ENCODE results near the gene SRM.
"Not testable (repeated sequence)": the region's sequence is repeated elsewhere in the genome, so short reads cannot be mapped to it uniquely, and the experiment has no call there.

The SRM gene

DNA sequence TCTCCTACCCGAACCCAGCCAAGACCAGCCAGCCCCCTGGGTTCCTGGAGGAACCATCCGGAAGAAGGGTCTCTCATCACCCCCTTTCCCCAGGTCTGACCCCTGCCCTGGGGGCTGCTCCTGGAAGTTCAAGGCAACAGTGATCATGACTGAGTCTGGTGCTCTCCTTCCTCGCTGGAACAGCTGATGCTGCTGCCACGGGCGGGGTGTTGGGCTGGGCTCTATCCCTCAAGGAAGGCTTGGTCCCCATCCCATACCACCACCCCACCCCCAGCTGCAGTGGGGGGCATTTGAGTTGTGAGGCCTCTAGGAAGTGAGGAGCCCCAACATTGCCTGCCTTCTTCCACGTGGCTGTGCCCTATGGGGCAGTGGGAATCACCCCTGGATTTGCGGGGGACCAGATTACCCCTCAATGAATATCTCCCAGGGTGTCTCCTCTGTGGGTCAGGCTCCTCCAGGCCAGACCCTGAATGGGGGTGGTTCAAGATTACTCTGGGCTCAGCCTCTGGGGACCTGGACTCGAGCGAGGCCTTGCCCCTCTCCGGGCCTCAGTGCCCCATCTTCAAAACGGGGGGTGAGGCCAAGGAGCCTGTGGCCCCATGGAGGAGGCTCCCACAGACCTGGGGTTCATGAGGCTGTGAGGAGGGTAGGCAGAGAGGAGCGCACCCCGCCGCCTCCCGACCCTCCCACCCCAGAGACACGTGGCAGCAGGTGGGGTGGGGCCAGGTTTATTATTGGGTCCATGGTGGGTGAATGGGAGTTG, 15.6 kb downstream of the SRM start:
- peak; percentile 47 for DNase-seq

DNA sequence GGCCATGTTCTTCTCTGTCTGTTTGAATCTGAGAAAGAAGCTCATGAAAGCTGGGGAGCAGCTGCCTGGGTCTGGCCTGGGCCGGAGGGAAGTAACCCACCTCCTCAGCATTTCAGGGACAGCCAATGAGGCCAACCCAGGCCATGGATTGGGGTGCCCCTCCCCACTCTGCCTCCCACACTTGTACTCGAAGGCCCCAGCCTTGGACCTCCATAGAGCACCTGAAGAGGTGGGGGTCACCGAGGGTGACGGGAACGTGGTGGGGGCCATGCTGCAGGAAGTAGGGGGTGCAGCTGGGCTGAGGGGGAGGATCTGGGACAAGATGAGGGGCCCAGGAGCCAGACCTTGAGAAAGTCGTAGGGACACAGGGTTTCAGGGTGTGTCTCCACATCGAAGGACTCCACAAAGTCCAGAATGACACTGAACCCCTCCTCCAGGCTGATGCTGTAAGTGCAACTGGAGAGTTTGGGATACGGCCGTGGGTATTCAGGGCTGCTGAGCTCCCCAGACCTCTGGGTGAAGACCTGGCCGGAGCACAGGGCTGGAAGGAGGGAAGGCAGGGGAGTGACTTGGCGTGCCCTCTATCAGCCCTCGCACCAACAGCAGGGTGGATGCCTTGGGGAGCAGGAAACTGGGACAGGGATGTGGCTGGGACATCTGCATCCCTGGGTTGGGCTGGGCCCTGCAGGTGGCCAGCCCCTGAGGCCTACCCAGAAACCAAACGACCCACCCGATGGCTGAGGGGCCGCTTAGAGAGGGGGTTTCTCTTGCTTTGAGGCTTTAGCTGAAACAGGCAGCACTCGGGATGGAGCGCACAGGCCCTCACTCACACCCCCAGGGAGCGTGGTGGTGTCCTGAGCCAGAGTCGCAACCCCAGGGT, 16.6 kb downstream of the SRM start:
- peak; percentile 47 for DNase-seq

- no peak for DNase-seq
Observed at GRCh38 chr1:11042065-11042464, 17.8 kb downstream of the SRM start.

DNA sequence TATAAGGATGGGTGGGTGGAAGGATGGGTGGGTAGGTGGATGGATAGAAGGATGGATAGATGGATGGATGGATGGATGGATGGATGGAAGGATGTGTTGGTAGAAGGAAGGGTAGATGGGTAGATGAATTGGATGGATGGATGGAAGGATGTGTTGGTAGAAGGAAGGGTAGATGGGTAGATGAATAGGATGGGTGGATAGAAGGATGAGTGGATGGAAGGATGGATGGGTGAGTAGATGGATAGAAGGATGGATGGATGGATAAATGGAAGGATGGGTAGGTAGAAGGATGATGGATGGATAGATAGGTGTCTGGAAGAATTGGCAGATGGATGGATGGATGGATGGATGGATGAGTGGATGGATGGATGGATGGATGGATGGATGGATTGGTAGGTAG, 18.8 kb downstream of the SRM start:
- DNase-seq: no peak

GRCh38 chr1:11040105-11040429, 19.8 kb downstream of the SRM start:
- DNase-seq: not testable (repeated sequence)

GRCh38 chr1:11039351-11040104, 20.3 kb downstream of the SRM start:
- no peak for DNase-seq

GRCh38 chr1:11037740-11038182, 22.1 kb downstream of the SRM start:
- peak; percentile 95 for DNase-seq

DNA sequence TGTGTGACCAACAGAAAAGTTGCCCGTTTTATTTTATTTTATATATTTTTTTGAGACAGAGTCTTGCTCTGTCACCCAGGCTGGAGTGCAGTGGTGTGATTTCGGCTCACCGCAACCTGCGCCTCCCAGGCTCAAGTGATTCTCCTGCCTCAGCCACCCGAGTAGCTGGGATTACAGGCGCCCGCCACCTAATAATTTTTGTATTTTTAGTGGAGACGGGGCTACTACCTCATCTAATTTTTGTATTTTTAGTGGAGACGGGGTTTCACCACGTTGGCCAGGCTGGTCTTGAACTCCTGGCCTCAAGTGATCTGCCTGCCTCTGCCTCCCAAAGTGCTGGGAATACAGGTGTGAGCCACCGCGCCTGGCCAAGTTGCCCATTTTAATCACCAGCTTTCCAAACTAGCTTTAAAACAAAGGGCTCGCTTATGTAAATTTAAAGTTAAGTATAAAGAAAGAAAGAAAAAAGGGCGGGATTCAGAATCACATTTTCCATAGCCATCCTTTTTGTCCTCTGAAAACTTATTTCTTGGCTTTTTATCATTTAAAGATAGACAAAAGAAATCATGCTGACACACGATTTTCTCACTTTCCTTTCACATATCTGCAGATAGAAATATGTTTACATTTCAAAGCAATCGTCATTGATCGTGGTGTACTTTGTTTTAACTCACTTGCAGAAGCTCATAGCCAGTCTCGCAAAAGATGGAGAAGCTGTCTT, 22.6 kb downstream of the SRM start:
- peak; percentile 41 for DNase-seq

DNA sequence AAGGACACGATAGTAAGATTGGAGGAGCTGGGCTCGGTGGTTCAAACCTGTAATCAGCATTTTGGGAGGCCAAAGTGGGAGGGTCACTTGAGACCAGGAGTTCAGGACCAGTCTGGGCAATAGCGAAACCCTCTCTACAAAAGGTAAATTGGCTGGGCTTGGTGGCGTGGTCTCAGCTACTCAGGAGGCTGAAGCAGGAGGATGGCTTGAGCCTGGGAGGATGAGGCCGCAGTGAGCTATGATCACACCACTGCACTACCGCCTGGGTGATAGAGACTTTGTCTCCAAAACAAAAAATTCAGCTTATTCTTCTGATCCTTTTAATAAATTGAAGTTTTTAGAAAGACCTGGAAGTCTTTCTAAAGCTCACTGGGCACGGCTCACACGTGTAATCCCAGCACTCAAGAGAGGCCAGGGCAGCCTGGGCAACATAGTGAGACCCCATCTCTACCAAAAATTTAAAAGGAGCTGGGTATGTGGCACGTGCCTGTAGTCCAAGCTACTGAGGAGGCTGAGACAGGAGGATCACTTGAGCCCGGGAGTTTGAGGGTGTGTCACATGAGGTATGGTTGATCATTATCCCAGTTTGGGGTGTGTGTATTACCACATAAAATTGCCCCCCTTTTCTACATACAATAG, 28.1 kb downstream of the SRM start:
- DNase-seq: peak; percentile 50

DNA sequence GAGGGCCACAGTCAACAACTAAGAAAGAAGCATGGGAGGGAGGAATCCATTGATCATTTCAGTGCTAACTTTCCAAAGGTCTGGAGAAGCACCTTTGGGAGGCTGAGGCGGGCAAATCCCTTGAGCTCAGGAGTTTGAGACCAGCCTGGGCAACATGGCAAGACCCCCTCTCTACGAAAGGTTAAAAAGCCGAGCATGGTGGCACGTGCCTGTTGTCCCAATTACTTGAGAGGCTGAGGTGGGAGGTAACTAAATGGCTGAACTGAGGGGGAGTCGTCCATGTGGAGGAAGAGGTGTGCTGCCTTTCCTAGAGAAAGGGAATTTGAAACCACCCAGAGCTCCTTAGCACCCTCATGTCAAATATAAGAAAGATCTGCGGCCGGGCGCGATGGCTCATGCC, 29.0 kb downstream of the SRM start:
- DNase-seq: peak; percentile 27

DNA sequence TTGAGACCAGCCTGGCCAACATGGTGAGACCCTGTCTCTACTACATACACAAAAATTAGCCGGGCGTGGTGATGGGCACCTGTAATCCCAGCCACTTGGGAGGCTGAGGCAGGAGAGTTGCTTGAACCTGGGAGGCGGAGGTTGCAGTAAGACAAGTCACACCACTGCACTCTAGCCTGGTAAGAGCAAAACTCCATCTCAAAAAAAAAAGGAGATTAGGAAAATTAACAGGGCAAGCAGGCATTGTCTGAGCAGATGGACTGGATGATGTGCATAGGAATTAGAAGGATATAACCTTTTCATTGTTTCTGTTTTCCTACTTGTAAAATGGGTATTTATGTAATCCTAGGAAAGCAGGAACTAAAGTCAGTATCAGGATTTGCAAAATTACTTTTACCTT, 31.8 kb downstream of the SRM start:
- DNase-seq: no peak

DNA sequence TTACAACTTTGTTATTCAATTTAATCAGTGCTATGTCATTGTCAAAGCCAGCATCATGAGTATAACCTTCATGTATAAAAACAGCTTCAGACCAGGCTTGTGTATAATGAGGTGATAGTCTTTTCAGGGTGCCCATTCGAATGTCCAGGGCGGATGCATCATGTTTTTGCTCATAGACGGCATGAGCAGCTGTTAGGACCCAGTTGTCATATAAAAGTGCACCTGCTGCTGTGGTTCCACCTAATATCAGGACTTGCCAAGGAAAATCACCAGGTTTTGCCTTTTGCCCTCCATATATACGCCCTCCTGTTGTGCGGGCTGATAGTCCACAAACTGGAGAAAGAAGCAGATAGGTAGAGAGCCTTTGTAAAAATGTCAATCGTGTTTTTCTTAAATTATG, 32.5 kb downstream of the SRM start:
- DNase-seq: no peak

DNA sequence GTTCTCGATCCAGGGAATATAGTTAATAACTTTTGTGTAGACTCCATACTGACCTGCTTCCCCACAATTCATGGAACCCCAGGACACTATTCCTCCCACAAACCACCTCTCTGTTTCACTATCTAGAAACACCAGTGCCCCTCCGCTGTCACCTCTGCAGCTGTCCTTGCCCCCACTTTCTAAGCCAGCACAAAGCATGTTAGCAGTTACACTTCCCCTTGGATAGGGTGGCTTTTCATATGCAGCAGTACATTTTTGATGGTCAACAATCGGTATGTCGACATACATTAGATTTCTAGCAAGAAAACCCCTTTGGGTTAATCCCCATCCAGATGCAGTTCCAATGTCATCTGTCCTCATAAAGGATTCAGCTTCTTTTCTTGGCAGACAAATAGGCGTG, 32.9 kb downstream of the SRM start:
- no peak for DNase-seq

GRCh38 chr1:11026052-11026451, 33.8 kb downstream of the SRM start:
- no peak for DNase-seq

DNA sequence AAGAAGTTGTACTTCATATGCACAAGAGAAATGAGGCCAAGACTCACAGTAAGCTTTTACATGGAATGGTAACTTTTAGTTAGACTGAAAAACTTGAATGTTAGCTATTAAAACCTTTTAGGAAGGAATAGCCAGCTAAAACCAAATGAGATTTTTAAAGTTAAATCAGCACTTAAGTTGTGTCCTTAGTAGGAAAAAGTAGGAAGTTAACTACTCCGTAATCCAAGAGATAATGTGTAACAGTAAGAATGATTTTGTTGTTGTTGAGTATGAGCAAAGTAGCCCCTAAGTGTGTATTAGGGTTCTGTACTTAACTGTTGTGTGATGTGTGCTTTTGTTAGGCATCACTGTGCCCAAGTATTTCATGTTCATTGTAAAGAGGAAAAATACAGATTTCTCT, 34.2 kb downstream of the SRM start:
- DNase-seq: no peak

DNA sequence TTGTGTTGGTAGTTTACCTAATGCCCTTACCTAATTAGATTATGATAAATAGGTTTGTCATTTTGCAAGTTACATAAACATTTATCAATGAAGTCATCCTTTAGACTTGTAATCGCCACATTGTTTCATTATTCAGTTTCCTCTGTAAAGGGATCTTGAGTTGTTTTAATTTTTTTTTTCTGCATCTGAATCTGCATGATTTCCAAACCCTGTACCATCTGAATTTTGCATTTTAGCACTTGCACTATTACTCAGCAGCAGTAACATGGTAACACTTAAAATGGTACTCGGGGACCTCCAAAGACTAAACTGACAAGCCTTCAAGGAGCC, 35.0 kb downstream of the SRM start:
- DNase-seq: no peak

DNA sequence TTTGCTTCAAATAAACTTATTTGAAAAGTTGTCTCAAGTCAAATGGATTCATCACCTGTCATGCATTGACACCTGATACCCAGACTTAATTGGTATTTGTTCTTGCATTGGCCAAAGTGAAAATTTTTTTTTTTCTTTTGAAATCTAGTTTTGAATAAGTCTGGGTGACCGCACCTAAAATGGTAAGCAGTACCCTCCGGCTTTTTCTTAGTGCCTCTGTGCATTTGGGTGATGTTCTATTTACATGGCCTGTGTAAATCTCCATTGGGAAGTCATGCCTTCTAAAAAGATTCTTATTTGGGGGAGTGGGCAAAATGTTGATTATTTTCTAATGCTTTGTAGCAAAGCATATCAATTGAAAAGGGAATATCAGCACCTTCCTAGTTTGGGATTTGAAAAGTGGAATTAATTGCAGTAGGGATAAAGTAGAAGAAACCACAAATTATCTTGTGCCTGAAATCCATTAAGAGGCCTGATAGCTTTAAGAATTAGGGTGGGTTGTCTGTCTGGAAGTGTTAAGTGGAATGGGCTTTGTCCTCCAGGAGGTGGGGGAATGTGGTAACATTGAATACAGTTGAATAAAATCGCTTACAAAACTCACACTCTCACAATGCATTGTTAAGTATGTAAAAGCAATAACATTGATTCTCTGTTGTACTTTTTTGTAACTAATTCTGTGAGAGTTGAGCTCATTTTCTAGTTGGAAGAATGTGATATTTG, 35.5 kb downstream of the SRM start:
- no peak for DNase-seq

DNA sequence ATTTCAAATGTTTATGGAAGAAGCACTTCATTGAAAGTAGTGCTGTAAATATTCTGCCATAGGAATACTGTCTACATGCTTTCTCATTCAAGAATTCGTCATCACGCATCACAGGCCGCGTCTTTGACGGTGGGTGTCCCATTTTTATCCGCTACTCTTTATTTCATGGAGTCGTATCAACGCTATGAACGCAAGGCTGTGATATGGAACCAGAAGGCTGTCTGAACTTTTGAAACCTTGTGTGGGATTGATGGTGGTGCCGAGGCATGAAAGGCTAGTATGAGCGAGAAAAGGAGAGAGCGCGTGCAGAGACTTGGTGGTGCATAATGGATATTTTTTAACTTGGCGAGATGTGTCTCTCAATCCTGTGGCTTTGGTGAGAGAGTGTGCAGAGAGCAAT, 36.6 kb downstream of the SRM start:
- DNase-seq: no peak

- no peak for DNase-seq
Observed at GRCh38 chr1:11019971-11020370, 39.8 kb downstream of the SRM start.

DNA sequence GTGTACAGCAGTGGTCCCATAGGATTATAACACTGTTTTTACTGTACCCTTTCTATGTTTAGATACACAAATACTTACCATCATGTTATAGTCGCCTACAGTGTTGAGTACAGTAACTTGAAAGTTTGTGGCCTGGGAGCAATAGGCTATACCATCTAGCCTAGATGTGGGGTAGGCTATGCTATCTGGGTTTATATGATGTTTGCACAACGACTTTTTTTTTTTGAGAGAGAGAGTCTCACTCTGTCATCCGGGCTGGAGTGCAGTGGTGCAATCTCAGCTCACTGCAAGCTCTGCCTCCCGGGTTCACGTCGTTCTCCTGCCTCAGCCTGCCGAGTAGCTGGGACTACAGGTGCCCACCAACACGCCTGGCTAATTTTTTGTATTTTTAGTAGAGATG, 40.5 kb downstream of the SRM start:
- not testable (repeated sequence) for DNase-seq

- DNase-seq: no peak
Observed at GRCh38 chr1:11013160-11013531, 46.7 kb downstream of the SRM start.

Data from activated effector memory CD4-positive, alpha-beta T cell treated with anti-CD3 and anti-CD28 coated beads, Interleukin-2, amount 50 U/mL, for 16 hours (primary cell).